IMR-90 (cell line): ENCODE results near the gene NLE1. TPM values are rescaled to one million over a fixed set of nuclear protein-coding genes. Genes with fewer than 3 reads are reported as not detected.

Experiments used
- ATAC-seq: fragments of 200-7000 bp; cut with Tn5 transposase; 2 replicates; pipeline ENCODE4 v1.9.1; 2020; ENCODE audit warnings: low read depth, mild to moderate bottlenecking, moderate library complexity
- BruUV-seq: library from RNA; stranded (reverse); fragments of 400-500 nt; replicated peaks from 2 replicates; lab custom pipeline; 2021; lab: Mats Ljungman, UMichigan
- CTCF ChIA-PET: fragments of 300-600 bp; formaldehyde crosslinking; extraction: SDS; loops from one replicate; lab custom pipeline; 2021; ENCODE audit warnings: antibody characterized with exemption; lab: Yijun Ruan, JAX
- POLR2A ChIA-PET: fragments of 300-600 bp; sonication (Branson Sonifier 250); formaldehyde crosslinking; loops from one replicate; lab custom pipeline; 2022; ENCODE audit warnings: antibody characterized with exemption; ENCODE audit not compliant: unreplicated experiment; lab: Charles Lee
- DNase-seq: peaks from one replicate; pipeline ENCODE4 v3.0.0; 2013
- H2AFZ ChIP-seq: replicated peaks from 2 replicates; pipeline ENCODE3; 2013; ENCODE audit warnings: low read length, mild to moderate bottlenecking; ENCODE audit not compliant: poor library complexity
- H2AK5ac ChIP-seq: 2 replicates; pipeline ENCODE4 v1.6.1; 2013; ENCODE audit warnings: low read depth, low read length, inconsistent platforms
- H2AK9ac ChIP-seq: replicated peaks from 2 replicates; pipeline ENCODE3; 2013; ENCODE audit warnings: mild to moderate bottlenecking, low read depth, low read length, moderate library complexity; ENCODE audit not compliant: poor library complexity
- H2BK120ac ChIP-seq: 2 replicates; pipeline ENCODE4 v1.6.1; 2013; ENCODE audit warnings: low read depth, low read length, inconsistent platforms
- H2BK15ac ChIP-seq: 3 replicates; pipeline ENCODE4 v1.6.1; 2013; ENCODE audit warnings: low read depth, low read length, inconsistent platforms
- H2BK20ac ChIP-seq: 2 replicates; pipeline ENCODE4 v1.6.1; 2013; ENCODE audit warnings: low read depth, mild to moderate bottlenecking, inconsistent platforms, low read length, moderate library complexity
- H2BK5ac ChIP-seq: 2 replicates; pipeline ENCODE4 v1.6.1; 2013; ENCODE audit warnings: mild to moderate bottlenecking, low read depth, low read length, inconsistent platforms; ENCODE audit not compliant: poor library complexity, severe bottlenecking
- H3K14ac ChIP-seq: replicated peaks from 2 replicates; pipeline ENCODE4 v1.6.1; 2013; ENCODE audit warnings: low read depth, low read length, inconsistent platforms
- H3K18ac ChIP-seq: 2 replicates; pipeline ENCODE4 v1.6.1; 2013; ENCODE audit warnings: low read depth, low read length, control low read depth
- H3K23ac ChIP-seq: 2 replicates; pipeline ENCODE4 v1.6.1; 2013; ENCODE audit warnings: low read depth, low read length, inconsistent platforms
- H3K27ac ChIP-seq: 2 replicates; pipeline ENCODE4 v1.5.1; 2013; ENCODE audit warnings: mild to moderate bottlenecking, control low read depth, low read length; ENCODE audit not compliant: insufficient read depth
- H3K27me3 ChIP-seq: 2 replicates; pipeline ENCODE4 v1.6.1; 2013; ENCODE audit warnings: low read length; ENCODE audit not compliant: control insufficient read depth, insufficient read depth
- H3K36me3 ChIP-seq: 2 replicates; pipeline ENCODE4 v1.6.1; 2013; ENCODE audit warnings: low read length, mixed read lengths; ENCODE audit not compliant: control insufficient read depth, insufficient read depth
- H3K4ac ChIP-seq: 2 replicates; pipeline ENCODE4 v1.6.1; 2013; ENCODE audit warnings: low read depth, low read length, inconsistent platforms
- H3K4me1 ChIP-seq: 2 replicates; pipeline ENCODE4 v1.6.1; 2013; ENCODE audit warnings: low read length, mixed read lengths; ENCODE audit not compliant: control insufficient read depth, insufficient read depth
- H3K4me2 ChIP-seq: 2 replicates; pipeline ENCODE4 v1.6.1; 2013; ENCODE audit warnings: low read depth, mild to moderate bottlenecking, control low read depth, low read length, moderate library complexity
- H3K4me3 ChIP-seq: 2 replicates; pipeline ENCODE4 v1.5.1; 2013; ENCODE audit warnings: low read depth, mild to moderate bottlenecking, control low read depth, low read length, moderate library complexity; ENCODE audit not compliant: insufficient read depth
- H3K56ac ChIP-seq: 2 replicates; pipeline ENCODE4 v1.6.1; 2013; ENCODE audit warnings: low read length, inconsistent platforms; ENCODE audit not compliant: insufficient read depth; ENCODE audit errors: extremely low read depth
- H3K79me1 ChIP-seq, 2 experiments: 2 replicates each; pipeline ENCODE4 v1.6.1; 2013; ENCODE audit warnings: low read length in 2 of 2, inconsistent platforms in 1 of 2, low read depth in 1 of 2
- H3K9ac ChIP-seq: 2 replicates; pipeline ENCODE4 v1.6.1; 2013; ENCODE audit warnings: low read depth, low read length, control low read depth
- H3K9me1 ChIP-seq: 2 replicates; pipeline ENCODE4 v1.6.1; 2013; ENCODE audit warnings: low read length, inconsistent platforms; ENCODE audit not compliant: insufficient read depth
- H3K9me3 ChIP-seq: 2 replicates; pipeline ENCODE4 v1.6.1; 2013; ENCODE audit warnings: low read length; ENCODE audit not compliant: control insufficient read depth, insufficient read depth
- H4K20me1 ChIP-seq: 2 replicates; pipeline ENCODE4 v1.6.1; 2013; ENCODE audit warnings: low read length, inconsistent platforms; ENCODE audit not compliant: insufficient read depth
- H4K5ac ChIP-seq: 2 replicates; pipeline ENCODE4 v1.6.1; 2013; ENCODE audit warnings: mild to moderate bottlenecking, low read depth, low read length, control low read depth
- H4K8ac ChIP-seq, 2 experiments: 2 replicates each; pipeline ENCODE4 v1.6.1; 2013; ENCODE audit warnings: low read depth in 2 of 2, low read length in 2 of 2, control low read depth in 1 of 2, inconsistent platforms in 1 of 2
- H4K91ac ChIP-seq: 2 replicates; pipeline ENCODE4 v1.6.1; 2013; ENCODE audit warnings: low read depth, low read length, inconsistent platforms; ENCODE audit not compliant: insufficient read depth
- BHLHE40 ChIP-seq: fragments of 150-350 bp; IDR thresholded peaks from 2 replicates; pipeline ENCODE4 v1.6.1; 2016; ENCODE audit warnings: mild to moderate bottlenecking, low read depth, low read length
- CEBPB ChIP-seq: IDR thresholded peaks from 2 replicates; pipeline ENCODE4 v1.6.1; 2012; ENCODE audit warnings: low read depth, low read length, improper control_type of control experiment
- CHD1 ChIP-seq: IDR thresholded peaks from 2 replicates; pipeline ENCODE4 v1.6.1; 2012; ENCODE audit warnings: low read depth, low read length, improper control_type of control experiment
- FOS ChIP-seq: fragments of 150-350 bp; IDR thresholded peaks from 2 replicates; pipeline ENCODE4 v1.6.1; 2016; ENCODE audit warnings: low read depth, low read length
- MAFK ChIP-seq: IDR thresholded peaks from 2 replicates; pipeline ENCODE4 v1.6.1; 2012; ENCODE audit warnings: low read depth, low read length, improper control_type of control experiment
- MAZ ChIP-seq: IDR thresholded peaks from 2 replicates; pipeline ENCODE4 v1.6.1; 2012; ENCODE audit warnings: low read depth, mild to moderate bottlenecking, low read length, improper control_type of control experiment, moderate library complexity, borderline replicate concordance
- MXI1 ChIP-seq: IDR thresholded peaks from 2 replicates; pipeline ENCODE4 v1.6.1; 2012; ENCODE audit warnings: low read depth, mild to moderate bottlenecking, low read length, moderate library complexity, borderline replicate concordance
- NFE2L2 ChIP-seq: fragments of 150-350 bp; IDR thresholded peaks from 2 replicates; pipeline ENCODE4 v1.6.1; 2016; ENCODE audit warnings: low read depth, mild to moderate bottlenecking, low read length
- POLR2A ChIP-seq: IDR thresholded peaks from 2 replicates; pipeline ENCODE4 v1.6.1; 2012; ENCODE audit warnings: mild to moderate bottlenecking, low read depth, low read length
- RAD21 ChIP-seq: IDR thresholded peaks from 2 replicates; pipeline ENCODE4 v1.6.1; 2012; ENCODE audit warnings: low read length, improper control_type of control experiment
- RCOR1 ChIP-seq: IDR thresholded peaks from 2 replicates; pipeline ENCODE4 v1.6.1; 2012; ENCODE audit warnings: mild to moderate bottlenecking, low read length, improper control_type of control experiment; ENCODE audit not compliant: insufficient replicate concordance
- SMC3 ChIP-seq: fragments of 150-350 bp; IDR thresholded peaks from 2 replicates; pipeline ENCODE4 v1.6.1; 2016; ENCODE audit warnings: low read depth, mild to moderate bottlenecking, antibody characterized with exemption, low read length, moderate library complexity
- USF2 ChIP-seq: fragments of 150-350 bp; IDR thresholded peaks from 2 replicates; pipeline ENCODE4 v1.6.1; 2017; ENCODE audit warnings: mild to moderate bottlenecking, antibody characterized with exemption, low read length, low read depth
- WGBS, 2 experiments: methylation state at CpG; one replicate each; pipeline versions ENCODE4 v1.1.5 to v1.1.7; 2013; ENCODE audit warnings: missing lambda C conversion rate in 2 of 2; ENCODE audit not compliant: insufficient read length in 1 of 2; ENCODE audit errors: extremely low coverage in 2 of 2; 5-methylcytosine and 5-hydroxymethylcytosine counted together
- dilution Hi-C: fragments of 300-500 bp; cut with HindIII; formaldehyde crosslinking; loops from one replicate; pipeline ENCODE4 v1.14.3; 2018; ENCODE audit warnings: low sequenced_read_pairs; ENCODE audit not compliant: unreplicated experiment
- in situ Hi-C: fragments of 300-500 bp; cut with MboI; formaldehyde crosslinking; loops from 3 replicates; pipeline ENCODE4 v1.14.3; 2019; ENCODE audit warnings: low sequenced_read_pairs, inconsistent platforms, mixed read lengths
- intact Hi-C: fragments of 100-400 bp; cut with micrococcal nuclease; formaldehyde crosslinking; loops from 2 replicates; pipeline ENCODE4 v1.10.0; 2022
- polyA plus RNA-seq, 3 experiments: library from polyadenylated mRNA; depleted of rRNA; stranded (reverse); fragments of >200 nt; gene quantifications; 2 replicates each; pipeline ENCODE4 v1.2.3, GENCODE V29; 2012; ENCODE audit warnings: low replicate concordance in 1 of 3
- total RNA-seq: library from RNA; depleted of rRNA; stranded (reverse); fragments of >200 nt; gene quantifications from 2 replicates; pipeline ENCODE4 v1.2.3, GENCODE V29; 2012
- TF ChIP-seq, protein P1 (sequence below): conservative IDR thresholded peaks from 2 replicates; pipeline ENCODE4 v1.5.1; 2012; ENCODE audit warnings: mild to moderate bottlenecking, low read depth, low read length, improper control_type of control experiment

NLE1 gene
- total and polyA plus RNA-seq, 2 of the 4 experiments (the other 2 are of a cell fraction): 18.6 to 23.7 TPM

GRCh38 chr17:35121315-35121714 lies 20.8 kb downstream of the NLE1 start, which contains the start of gene FNDC8:
TSS of gene FNDC8 (plus strand) at chr17:35121615. CDS start at chr17:35121694, 79 bp downstream.
- intact Hi-C loops: no loop called here
- Histone ChIP-seq H2BK5ac (no peak within 1 kb of the TSS), H2AK5ac (peak within 1 kb of the TSS; percentile 62), H2AK9ac (peak within 1 kb of the TSS; percentile 11), H4K5ac (no peak within 1 kb of the TSS), H3K27me3 (no peaks in the 10 kb centered on the region), H3K9ac (no peak within 1 kb of the TSS), H3K4me3 (no peak within 1 kb of the TSS), H4K91ac (no peak within 1 kb of the TSS), H3K23ac (no peak within 1 kb of the TSS), H4K20me1 (no peaks in the 10 kb centered on the region), H3K18ac (no peak within 1 kb of the TSS), H3K36me3 (peaks cover 5% of the 10 kb centered on the region; the same call in 1 of the 2 replicates), H3K9me1 (0 out of 2 replicates have a peak, but pooled peaks cover 6% of the 10 kb centered on the region), H3K79me1 (peaks cover 14 to 24% of the 10 kb centered on the region in 2 experiments; a peak in 3 of 4 replicates), H3K9me3 (no peaks in the 10 kb centered on the region), H2BK120ac (no peak within 1 kb of the TSS), H2BK20ac (no peak within 1 kb of the TSS), H3K14ac (no peak within 1 kb of the TSS), H3K4me2 (no peak within 1 kb of the TSS), H2AFZ (peak within 1 kb of the TSS; percentile 39), H3K27ac (no peak within 1 kb of the TSS), H3K4me1 (0 out of 2 replicates have a peak, but pooled peaks cover 3% of the 10 kb centered on the region), H2BK15ac (no peak within 1 kb of the TSS), H4K8ac (no peak within 1 kb of the TSS), H3K4ac (no peak within 1 kb of the TSS; the same call in 1 of the 2 replicates), H3K56ac (no peak within 1 kb of the TSS)
- dilution Hi-C loops: no loop called here
- WGBS, 2 experiments: no CpG with 5 or more reads among the region's 3 CpGs
- ChIA-PET POLR2A (no interaction called here), CTCF (no interaction called here)
- in situ Hi-C loops: loop anchor here (10.0 to 25.0 kb wide), 4 partner anchors 484 to 859 kb away; partner anchors contain the start of genes CCL2 and CCL7
- no peak for ATAC-seq
- TF ChIP-seq SMC3 (no peak), CEBPB (no peak), BHLHE40 (no peak), MXI1 (no peak), RCOR1 (no peak), MAFK (no peak), RAD21 (no peak), NFE2L2 (no peak), CHD1 (no peak), POLR2A (no peak), FOS (no peak), MAZ (no peak), USF2 (no peak)
- TF ChIP-seq, protein P1, sequence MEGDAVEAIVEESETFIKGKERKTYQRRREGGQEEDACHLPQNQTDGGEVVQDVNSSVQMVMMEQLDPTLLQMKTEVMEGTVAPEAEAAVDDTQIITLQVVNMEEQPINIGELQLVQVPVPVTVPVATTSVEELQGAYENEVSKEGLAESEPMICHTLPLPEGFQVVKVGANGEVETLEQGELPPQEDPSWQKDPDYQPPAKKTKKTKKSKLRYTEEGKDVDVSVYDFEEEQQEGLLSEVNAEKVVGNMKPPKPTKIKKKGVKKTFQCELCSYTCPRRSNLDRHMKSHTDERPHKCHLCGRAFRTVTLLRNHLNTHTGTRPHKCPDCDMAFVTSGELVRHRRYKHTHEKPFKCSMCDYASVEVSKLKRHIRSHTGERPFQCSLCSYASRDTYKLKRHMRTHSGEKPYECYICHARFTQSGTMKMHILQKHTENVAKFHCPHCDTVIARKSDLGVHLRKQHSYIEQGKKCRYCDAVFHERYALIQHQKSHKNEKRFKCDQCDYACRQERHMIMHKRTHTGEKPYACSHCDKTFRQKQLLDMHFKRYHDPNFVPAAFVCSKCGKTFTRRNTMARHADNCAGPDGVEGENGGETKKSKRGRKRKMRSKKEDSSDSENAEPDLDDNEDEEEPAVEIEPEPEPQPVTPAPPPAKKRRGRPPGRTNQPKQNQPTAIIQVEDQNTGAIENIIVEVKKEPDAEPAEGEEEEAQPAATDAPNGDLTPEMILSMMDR: no peak
- no peak for DNase-seq
- no TSS peak for BruUV-seq
